Measurements from ENCODE around the gene FOXO1.
"Not testable (repeated sequence)": the region's sequence is repeated elsewhere in the genome, so short reads cannot be mapped to it uniquely, and the experiment has no call there.

Gene FOXO1

DNA sequence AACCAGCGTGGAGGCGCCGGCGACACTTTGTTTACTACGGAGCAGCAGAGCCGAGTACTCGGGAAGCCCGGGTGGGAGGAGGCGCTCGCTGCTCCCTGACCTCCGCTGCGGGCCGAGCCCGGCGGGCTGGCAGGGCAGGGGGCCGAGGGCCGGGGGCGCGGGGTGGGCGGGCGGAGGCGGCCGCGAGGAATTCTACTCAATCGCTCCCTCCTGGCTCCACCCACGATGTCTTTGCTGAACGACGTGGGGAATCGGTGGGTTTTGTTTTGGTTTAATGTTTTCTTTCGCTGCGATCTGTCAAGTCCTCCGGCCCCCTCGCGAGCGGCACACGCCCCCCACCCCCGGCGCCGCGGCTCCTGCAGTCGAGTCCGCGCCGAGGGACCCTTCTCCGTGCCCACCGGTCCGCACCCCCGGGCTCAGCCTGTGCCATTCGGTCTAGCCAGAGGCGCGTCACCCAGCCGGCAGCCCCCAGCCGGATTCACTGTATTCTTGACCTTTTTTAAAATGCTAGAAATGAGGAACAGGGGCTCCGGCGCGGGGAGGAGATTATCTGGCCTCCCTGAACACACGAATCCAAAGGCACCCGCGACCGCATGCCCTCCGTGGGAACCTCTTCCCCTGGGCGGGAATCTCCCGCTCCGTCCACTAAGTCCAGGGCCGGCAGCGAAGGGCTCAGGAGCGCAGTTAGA, 636 bp upstream of the FOXO1 start:
- TF ChIP-seq Cebpa-rat (IDR thresholded peaks at IDR 0.05), result no peak
- H3K36me3 ChIP-seq, result no peaks in the 10 kb centered on the region
- peak overlapping the region; percentile 98 for H3K4me3 ChIP-seq
- H3K27ac ChIP-seq, result peak overlapping the region; percentile 62
- peaks cover 40% of the 10 kb centered on the region for H4K20me1 ChIP-seq
- H3K4me2 ChIP-seq, result peak overlapping the region; percentile 90
- H3K4me1 ChIP-seq, result peaks cover 40% of the 10 kb centered on the region
- H3K9me3 ChIP-seq, result no peaks in the 10 kb centered on the region
- H3K9ac ChIP-seq, result peak overlapping the region; percentile 94
- H3K27me3 ChIP-seq, result no peaks in the 10 kb centered on the region

DNA sequence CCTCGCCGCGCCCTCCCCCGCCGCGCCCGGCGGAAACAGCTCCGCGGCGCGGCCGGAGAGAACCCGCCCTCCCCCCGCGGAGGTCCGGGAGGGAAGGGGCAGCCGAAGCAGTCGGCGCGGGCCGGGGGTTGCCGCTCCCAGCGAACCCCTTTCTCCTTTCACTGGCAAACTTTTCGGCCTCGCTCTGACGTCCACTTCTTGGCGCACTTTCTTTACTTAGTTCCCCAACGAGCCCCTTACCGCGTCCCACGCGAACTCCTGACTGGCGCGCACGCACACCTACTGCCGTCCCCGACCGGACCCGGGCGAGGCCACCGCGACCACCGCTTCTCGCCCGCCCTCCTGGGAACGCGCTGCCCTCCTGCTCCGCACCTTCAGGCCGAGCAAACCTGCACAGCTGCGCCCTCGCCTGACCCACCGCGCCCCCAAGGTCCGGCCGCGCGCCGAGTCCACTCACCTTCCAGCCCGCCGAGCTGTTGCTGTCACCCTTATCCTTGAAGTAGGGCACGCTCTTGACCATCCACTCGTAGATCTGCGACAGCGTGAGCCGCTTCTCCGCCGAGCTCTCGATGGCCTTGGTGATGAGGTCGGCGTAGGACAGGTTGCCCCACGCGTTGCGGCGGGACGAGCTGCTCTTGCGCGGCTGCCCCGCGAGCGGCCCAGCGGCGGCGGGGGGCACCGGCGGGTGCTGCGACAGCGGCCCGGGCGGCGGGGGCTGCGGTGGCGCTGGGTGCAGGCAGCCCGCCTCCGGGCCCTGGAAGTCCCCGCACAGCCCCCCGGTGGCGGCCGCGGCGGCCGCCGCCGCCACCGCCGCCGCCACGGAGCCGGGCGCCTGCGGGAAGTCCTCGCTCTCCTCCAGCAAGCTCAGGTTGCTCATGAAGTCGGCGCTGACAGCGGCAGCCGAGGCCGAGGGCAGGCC, 1.1 kb downstream of the FOXO1 start:
- Histone ChIP-seq H4K20me1 (peaks cover 56% of the 10 kb centered on the region), H3K4me3 (peak overlapping the region; percentile 98), H3K4me2 (peak overlapping the region; percentile 91), H3K4me1 (peaks cover 55% of the 10 kb centered on the region), H3K9me3 (peaks cover under 1% of the 10 kb centered on the region; the same call in 1 of the 2 replicates), H3K36me3 (no peaks in the 10 kb centered on the region), H3K27ac (peak overlapping the region; percentile 93), H3K27me3 (no peaks in the 10 kb centered on the region), H3K9ac (peak overlapping the region; percentile 94)
- TF ChIP-seq Cebpa-rat (IDR thresholded peaks at IDR 0.05), result no peak

DNA sequence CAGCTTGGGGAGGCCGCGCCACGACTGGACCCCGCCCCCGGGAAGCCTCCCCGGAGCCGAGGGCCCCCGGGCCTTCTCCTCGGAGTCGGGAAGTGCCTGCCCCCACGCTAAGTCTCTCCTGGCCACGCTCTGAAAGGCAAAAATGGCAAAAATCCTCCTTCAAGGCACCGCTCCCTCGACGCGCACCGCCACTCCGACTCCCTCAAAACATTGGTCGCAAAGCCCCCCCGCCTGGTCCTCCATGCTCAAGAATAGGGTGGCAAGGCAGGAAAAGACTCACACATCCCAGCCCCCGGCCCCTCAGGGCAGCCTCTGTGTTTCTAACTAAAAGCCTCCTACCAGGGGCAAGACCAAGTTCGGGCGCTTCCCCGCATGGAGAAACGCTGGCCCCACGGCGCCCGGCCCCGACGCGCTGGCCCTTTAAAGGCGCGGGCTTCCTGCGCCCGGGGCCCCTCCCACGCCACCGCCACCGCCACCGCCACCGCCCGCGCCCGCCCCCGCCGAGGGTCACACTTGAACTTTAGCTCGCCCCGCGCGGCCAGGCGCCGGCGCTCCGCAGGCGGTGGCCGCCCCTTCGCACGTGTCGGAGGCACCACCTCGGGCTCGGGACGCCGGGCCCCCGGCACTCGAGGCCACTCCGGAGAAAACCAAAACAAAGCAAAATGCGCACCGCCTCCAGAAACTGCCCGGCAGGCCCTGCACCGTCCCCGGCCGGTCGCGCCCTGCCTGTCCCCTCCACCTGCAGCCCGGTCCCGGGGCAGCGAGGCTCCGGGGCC, 1.9 kb downstream of the FOXO1 start:
- TF ChIP-seq Cebpa-rat (IDR thresholded peaks at IDR 0.05), result no peak
- Histone ChIP-seq H3K27ac (peak overlapping the region; percentile 93), H3K27me3 (no peaks in the 10 kb centered on the region), H3K9ac (peak overlapping the region; percentile 94), H4K20me1 (peaks cover 62% of the 10 kb centered on the region), H3K4me2 (peak overlapping the region; percentile 91), H3K4me1 (peaks cover 55% of the 10 kb centered on the region), H3K9me3 (peaks cover 7% of the 10 kb centered on the region; the same call in 1 of the 2 replicates), H3K36me3 (no peaks in the 10 kb centered on the region), H3K4me3 (peak overlapping the region; percentile 98)

DNA sequence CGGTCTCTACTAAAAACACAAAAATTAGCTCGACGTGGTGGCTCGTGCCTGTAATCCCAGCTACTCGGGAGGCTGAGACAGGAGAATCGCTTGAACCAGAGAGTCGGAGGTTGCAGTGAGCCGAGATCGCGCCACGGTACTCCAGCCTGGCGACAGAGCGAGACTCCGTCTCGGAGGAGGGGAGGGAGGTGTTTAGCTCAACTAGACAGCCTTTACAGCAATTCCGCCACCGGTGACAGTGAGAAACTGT, 2.4 kb downstream of the FOXO1 start:
- Histone ChIP-seq H3K4me1 (peaks cover 51% of the 10 kb centered on the region), H3K4me3 (peak overlapping the region; percentile 98), H3K4me2 (peak overlapping the region; percentile 91), H3K9me3 (peaks cover 10% of the 10 kb centered on the region), H3K27ac (peak overlapping the region; percentile 93), H4K20me1 (peaks cover 62% of the 10 kb centered on the region), H3K9ac (peak overlapping the region; percentile 94)
- not testable (repeated sequence) for H3K36me3 ChIP-seq, H3K27me3 ChIP-seq

DNA sequence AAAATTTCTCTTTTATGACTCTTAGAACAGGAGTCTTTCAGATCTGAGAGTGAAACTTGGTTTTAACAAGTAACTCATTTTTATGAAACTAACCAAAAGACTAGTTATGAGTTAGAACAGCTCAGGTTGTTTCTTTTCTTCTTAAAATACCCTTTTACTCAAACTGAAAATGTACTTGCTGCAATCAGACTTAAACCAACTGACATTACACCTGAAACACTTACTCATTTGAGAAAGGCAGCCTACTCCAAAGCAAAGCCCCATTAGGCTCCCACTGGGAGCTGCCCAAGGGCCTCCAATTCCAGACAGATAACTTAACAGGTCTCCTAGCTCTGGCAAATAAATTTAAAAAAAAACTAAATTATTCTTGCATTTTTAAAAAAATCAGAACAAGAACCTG, 3.6 kb downstream of the FOXO1 start:
- TF ChIP-seq Cebpa-rat (IDR thresholded peaks at IDR 0.05), result no peak
- Histone ChIP-seq H4K20me1 (peaks cover 62% of the 10 kb centered on the region), H3K4me2 (peak overlapping the region; percentile 91), H3K4me3 (peak overlapping the region; percentile 98), H3K9me3 (peaks cover 22% of the 10 kb centered on the region), H3K36me3 (peaks cover 8% of the 10 kb centered on the region; the same call in 1 of the 2 replicates), H3K9ac (peak overlapping the region; percentile 94), H3K27me3 (no peaks in the 10 kb centered on the region), H3K4me1 (peaks cover 48% of the 10 kb centered on the region), H3K27ac (peak overlapping the region; percentile 93)

DNA sequence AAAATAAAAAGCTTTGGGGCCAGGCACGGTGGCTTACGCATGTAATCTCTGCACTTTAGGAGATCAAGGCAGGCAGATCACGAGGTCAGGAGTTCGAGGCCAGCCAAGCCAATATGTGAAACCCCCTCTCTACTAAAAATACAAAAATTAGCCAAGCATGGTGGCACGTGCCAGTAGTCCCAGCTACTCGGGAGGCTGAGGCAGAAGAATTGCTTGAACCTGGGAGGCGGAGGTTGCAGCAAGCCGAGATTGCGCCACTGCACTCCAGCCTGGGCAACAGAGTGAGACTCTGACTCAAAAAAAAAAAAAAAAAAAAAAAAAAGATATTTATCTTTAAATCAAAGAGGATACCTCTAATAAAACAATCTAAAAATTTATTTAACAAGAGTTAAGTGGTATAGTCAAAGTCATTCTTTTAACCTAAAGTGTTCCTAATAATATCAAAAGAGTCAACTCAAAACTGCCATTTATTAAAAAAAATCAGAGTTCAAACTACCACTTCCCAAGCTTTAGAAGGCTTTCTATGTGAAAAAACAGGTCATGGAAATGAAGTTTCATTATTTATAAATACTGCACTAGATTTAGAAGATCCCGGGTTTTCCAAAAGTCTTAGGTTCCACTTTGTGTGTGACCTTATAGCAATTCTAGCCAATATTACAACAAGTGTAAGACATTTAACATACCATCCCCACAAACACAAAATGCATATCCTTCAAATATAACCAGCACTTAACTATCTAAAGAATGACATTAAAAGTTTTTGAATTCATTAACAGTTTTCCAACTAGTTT, 4.4 kb downstream of the FOXO1 start:
- Histone ChIP-seq H3K9me3 (peaks cover 26% of the 10 kb centered on the region), H3K4me2 (peak overlapping the region; percentile 91), H3K4me3 (peak overlapping the region; percentile 98), H4K20me1 (peaks cover 67% of the 10 kb centered on the region), H3K27me3 (no peaks in the 10 kb centered on the region), H3K36me3 (peaks cover 8% of the 10 kb centered on the region; the same call in 1 of the 2 replicates), H3K4me1 (peaks cover 47% of the 10 kb centered on the region), H3K27ac (peak overlapping the region; percentile 93), H3K9ac (peak overlapping the region; percentile 94)
- TF ChIP-seq Cebpa-rat (IDR thresholded peaks at IDR 0.05), result peak; percentile 38; the same call in 1 of the 2 replicates

DNA sequence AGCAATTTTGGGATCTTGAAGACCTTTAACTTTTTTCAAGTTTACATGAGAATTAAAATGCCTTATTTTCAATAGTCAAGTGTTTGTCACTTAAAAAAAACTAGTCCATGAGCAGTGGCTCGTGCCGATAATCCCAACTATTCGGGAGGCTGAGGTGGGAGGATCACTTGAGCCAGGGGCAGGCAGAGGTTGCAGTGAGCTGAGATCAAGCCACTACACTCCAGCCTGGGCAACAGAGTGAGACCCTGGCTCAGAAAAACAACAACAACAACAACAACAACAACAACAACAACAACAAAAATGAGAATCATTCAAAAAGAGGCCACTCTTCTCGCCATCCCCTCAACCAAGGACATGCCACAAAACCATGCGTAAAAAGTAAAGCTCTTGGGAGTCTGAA, 5.7 kb downstream of the FOXO1 start:
- Histone ChIP-seq H3K9ac (no peak overlapping the region), H4K20me1 (peaks cover 75% of the 10 kb centered on the region), H3K9me3 (peaks cover 30% of the 10 kb centered on the region), H3K36me3 (peaks cover 9% of the 10 kb centered on the region; the same call in 1 of the 2 replicates), H3K27ac (no peak overlapping the region), H3K4me3 (no peak overlapping the region), H3K4me2 (peak overlapping the region; percentile 91; the same call in 1 of the 2 replicates), H3K4me1 (peaks cover 47% of the 10 kb centered on the region), H3K27me3 (no peaks in the 10 kb centered on the region)
- TF ChIP-seq Cebpa-rat (IDR thresholded peaks at IDR 0.05), result no peak

DNA sequence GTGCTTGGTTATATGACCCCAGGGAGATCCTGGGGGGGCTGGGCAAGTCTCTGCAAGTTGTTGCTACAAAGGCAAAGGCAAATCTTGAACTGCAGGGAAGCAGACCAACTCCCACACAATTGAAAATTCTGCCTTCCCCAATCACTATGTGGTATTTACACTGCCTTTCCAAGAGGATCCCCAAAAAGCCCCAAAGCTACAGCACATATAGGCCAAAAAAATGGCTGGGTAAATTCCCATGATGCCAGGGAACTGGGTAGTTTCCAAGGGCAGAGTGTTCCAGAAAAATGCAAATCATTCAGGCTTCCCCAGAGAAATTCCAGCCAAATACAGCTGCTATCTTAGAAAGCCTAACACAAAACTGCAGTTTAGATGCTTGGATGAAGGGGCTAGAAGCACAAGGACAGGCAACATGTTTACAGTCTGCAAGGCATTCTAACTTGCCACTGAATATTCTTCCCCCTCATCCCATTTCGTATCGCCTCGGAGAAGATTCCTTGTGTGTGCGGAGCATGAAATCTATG, 6.2 kb downstream of the FOXO1 start:
- Histone ChIP-seq H3K4me3 (no peak overlapping the region), H3K9me3 (peaks cover 31% of the 10 kb centered on the region), H3K9ac (no peak overlapping the region), H3K27me3 (no peaks in the 10 kb centered on the region), H3K4me1 (peaks cover 47% of the 10 kb centered on the region), H4K20me1 (peaks cover 75% of the 10 kb centered on the region), H3K4me2 (peak overlapping the region; percentile 91; the same call in 1 of the 2 replicates), H3K27ac (no peak overlapping the region), H3K36me3 (peaks cover 11% of the 10 kb centered on the region; the same call in 1 of the 2 replicates)
- TF ChIP-seq Cebpa-rat (IDR thresholded peaks at IDR 0.05), result no peak

DNA sequence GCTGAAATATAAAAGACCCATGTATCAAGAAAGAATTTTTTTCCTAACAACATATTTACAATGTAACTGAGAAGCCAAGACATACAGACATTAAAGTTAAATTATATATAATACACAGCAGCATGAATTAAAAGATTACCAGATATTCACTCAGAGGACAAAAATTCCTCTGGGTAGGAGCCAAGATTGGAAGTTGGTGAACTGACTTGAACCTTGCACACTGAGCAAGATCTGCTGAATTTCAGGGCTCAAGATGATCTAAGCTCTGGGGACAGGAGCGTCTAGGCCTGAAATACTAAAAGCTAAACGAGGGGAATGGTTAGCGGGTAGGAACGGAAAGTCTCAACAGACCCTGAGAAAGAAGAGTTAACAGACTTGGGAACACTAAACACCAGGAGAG, 8.5 kb downstream of the FOXO1 start:
- Histone ChIP-seq H3K4me2 (no peak overlapping the region), H4K20me1 (peaks cover 77% of the 10 kb centered on the region), H3K36me3 (peaks cover 11% of the 10 kb centered on the region; the same call in 1 of the 2 replicates), H3K27me3 (no peaks in the 10 kb centered on the region), H3K27ac (no peak overlapping the region), H3K4me1 (peaks cover 64% of the 10 kb centered on the region), H3K4me3 (no peak overlapping the region), H3K9ac (no peak overlapping the region), H3K9me3 (peaks cover 35% of the 10 kb centered on the region)
- no peak for TF ChIP-seq Cebpa-rat (IDR thresholded peaks at IDR 0.05)

All from BLaER1 (cell line).